Upper lobe of left lung (tissue), 6 donors: ENCODE results near the gene SPATA1. TPM values are rescaled to one million over a fixed set of nuclear protein-coding genes. Genes with fewer than 3 reads are reported as not detected.

Experiments
- ATAC-seq, 2 donors: fragments of 200-7000 bp; cut with Tn5 transposase; one replicate each; pipeline ENCODE4 v1.9.1; 2022; ENCODE audit warnings: mild to moderate bottlenecking in 2 of 2, moderate library complexity in 2 of 2; ENCODE audit not compliant: low FRiP score in 2 of 2
- DNase-seq, 2 donors: peaks; one replicate each; pipeline ENCODE4 v3.0.0-alpha.2; 2019 to 2020
- H3K27ac ChIP-seq, 4 donors: fragments of 200-600 bp; sonication (generic); one replicate each; pipeline ENCODE4 v1.5.1; 2016 to 2019
- H3K27me3 ChIP-seq, 4 donors: fragments of 200-600 bp; sonication (generic); one replicate each; pipeline ENCODE4 v1.5.1; 2017 to 2019
- H3K36me3 ChIP-seq, 4 donors: fragments of 200-600 bp; sonication (generic); one replicate each; pipeline ENCODE4 v1.5.1; 2016 to 2019
- H3K4me1 ChIP-seq, 4 donors: fragments of 200-600 bp; sonication (generic); one replicate each; pipeline ENCODE4 v1.5.1; 2018 to 2019
- H3K4me3 ChIP-seq, 4 donors: fragments of 200-600 bp; sonication (generic); one replicate each; pipeline ENCODE4 v1.5.1; 2017 to 2019; ENCODE audit warnings: mild to moderate bottlenecking in 2 of 4, moderate library complexity in 1 of 4
- H3K9me3 ChIP-seq, 4 donors: fragments of 200-600 bp; sonication (generic); one replicate each; pipeline ENCODE4 v1.5.1; 2018 to 2019
- CTCF ChIP-seq, 6 experiments: fragments of 450-650 bp in 4 of 6; fragments of 200-600 bp in 2 of 6; sonication (generic) in 2 of 6; IDR thresholded peaks; one replicate each; pipeline ENCODE4 v1.5.1; 2016 to 2019; ENCODE audit warnings: antibody characterized with exemption in 6 of 6
- EP300 ChIP-seq, 4 donors: sonication (generic); formaldehyde crosslinking; IDR thresholded peaks; one replicate each; pipeline ENCODE4 v1.5.1; 2017; ENCODE audit warnings: antibody characterized with exemption in 4 of 4, control low read depth in 2 of 4
- POLR2A ChIP-seq, 4 donors: fragments of 450-650 bp; IDR thresholded peaks; one replicate each; pipeline ENCODE4 v1.5.1; 2016 to 2017; ENCODE audit warnings: antibody characterized with exemption in 4 of 4, mild to moderate bottlenecking in 2 of 4
- POLR2AphosphoS5 ChIP-seq, 2 donors: sonication (generic); formaldehyde crosslinking; IDR thresholded peaks; one replicate each; pipeline ENCODE4 v1.5.1; 2017; ENCODE audit warnings: antibody characterized with exemption in 2 of 2
- WGBS, 2 donors: methylation state at CpG; one replicate each; pipeline ENCODE4 v1.1.5; 2017 to 2018; 5-methylcytosine and 5-hydroxymethylcytosine counted together
- total RNA-seq, 6 donors: library from RNA; depleted of rRNA in 4 of 6; stranded (reverse); fragments of >200 nt in 4 of 6; gene quantifications; one replicate each; pipeline versions ENCODE4 v1.1.0 to v1.2.1, GENCODE V29; 2016 to 2021
- donor health status: DM: no; HTN: no; CAD: no; lungs with moderate emphysema.
- donor health status: DM: no; HTN: yes; CAD: no; lungs with severe emphysema.

Gene SPATA1
- total RNA-seq, 6 donors from 2014 or later, result 1.4 to 19.9 (median 1.7) TPM; not detected in 1

- Histone ChIP-seq H3K27me3 (no peaks in the 10 kb centered on the region), H3K36me3 (peaks cover 7 to 64% (median 33%) of the 10 kb centered on the region in 4 donors)
- 69 to 74% methylated on average over 3 of the region's 3 CpGs for WGBS, 2 donors
Observed at GRCh38 chr1:84488107-84488506, 18.1 kb upstream of the SPATA1 start.

DNA sequence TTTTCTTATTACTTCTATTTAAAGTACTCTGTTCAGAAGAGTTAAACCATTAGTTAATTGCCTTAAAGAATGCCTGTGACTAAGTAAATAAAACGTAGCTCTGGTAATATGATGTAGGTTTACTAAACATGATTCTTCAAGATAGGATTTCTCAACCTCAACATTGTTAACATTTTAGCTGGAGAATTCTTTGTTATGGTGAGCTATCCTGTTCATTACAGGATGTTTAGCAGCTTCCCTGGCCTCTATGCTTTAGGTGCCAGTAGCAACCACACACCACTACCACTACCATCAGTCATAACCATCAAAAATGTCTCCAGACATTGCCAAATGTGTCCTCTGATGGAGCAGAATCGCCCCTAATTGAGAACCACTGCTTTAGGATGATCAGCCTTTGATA, 16.4 kb upstream of the SPATA1 start:
- WGBS, 2 donors, result 83 to 90% methylated on average over 2 of the region's 2 CpGs
- DNase-seq (no peak), ATAC-seq (no peak)
- peaks cover 7 to 62% (median 24%) of the 10 kb centered on the region in 4 donors for H3K36me3 ChIP-seq
- no peak overlapping the region for H3K27ac ChIP-seq
- TF ChIP-seq CTCF (IDR thresholded peaks at IDR 0.05) (no peak), EP300 (IDR thresholded peaks at IDR 0.05) (no peak), POLR2AphosphoS5 (IDR thresholded peaks at IDR 0.05) (no peak), POLR2A (IDR thresholded peaks at IDR 0.05) (no peak)
- peaks cover 0 to 6% (median 0%) of the 10 kb centered on the region in 4 donors for H3K4me1 ChIP-seq
- H3K9me3 ChIP-seq, result no peaks in the 10 kb centered on the region
- no peak overlapping the region for H3K4me3 ChIP-seq
- no peaks in the 10 kb centered on the region for H3K27me3 ChIP-seq

More at GRCh38 chr1:84488107-84488506, 18.1 kb upstream of the SPATA1 start:
- H3K27ac ChIP-seq, result no peak overlapping the region
- no peak for TF ChIP-seq POLR2AphosphoS5 (IDR thresholded peaks at IDR 0.05)
- TF ChIP-seq EP300 (IDR thresholded peaks at IDR 0.05), result no peak
- TF ChIP-seq POLR2A (IDR thresholded peaks at IDR 0.05), result no peak
- no peak for TF ChIP-seq CTCF (IDR thresholded peaks at IDR 0.05)
- peaks cover 0 to 6% (median 0%) of the 10 kb centered on the region in 4 donors for H3K4me1 ChIP-seq
- H3K4me3 ChIP-seq, result no peak overlapping the region
- H3K9me3 ChIP-seq, result no peaks in the 10 kb centered on the region
- DNase-seq (no peak), ATAC-seq (no peak)

GRCh38 chr1:84492726-84493125, 13.5 kb upstream of the SPATA1 start:
- WGBS, 2 donors, result 43 to 50% methylated on average over 1 of the region's 1 CpG
- Histone ChIP-seq H3K4me1 (peaks cover 0 to 6% (median 0%) of the 10 kb centered on the region in 4 donors), H3K27ac (no peak overlapping the region), H3K4me3 (no peak overlapping the region), H3K36me3 (peaks cover 10 to 82% (median 34%) of the 10 kb centered on the region in 4 donors), H3K9me3 (no peaks in the 10 kb centered on the region), H3K27me3 (no peaks in the 10 kb centered on the region)
- no peak for ATAC-seq
- no peak for DNase-seq
- TF ChIP-seq CTCF (IDR thresholded peaks at IDR 0.05) (no peak), POLR2A (IDR thresholded peaks at IDR 0.05) (no peak), EP300 (IDR thresholded peaks at IDR 0.05) (no peak), POLR2AphosphoS5 (IDR thresholded peaks at IDR 0.05) (no peak)

DNA sequence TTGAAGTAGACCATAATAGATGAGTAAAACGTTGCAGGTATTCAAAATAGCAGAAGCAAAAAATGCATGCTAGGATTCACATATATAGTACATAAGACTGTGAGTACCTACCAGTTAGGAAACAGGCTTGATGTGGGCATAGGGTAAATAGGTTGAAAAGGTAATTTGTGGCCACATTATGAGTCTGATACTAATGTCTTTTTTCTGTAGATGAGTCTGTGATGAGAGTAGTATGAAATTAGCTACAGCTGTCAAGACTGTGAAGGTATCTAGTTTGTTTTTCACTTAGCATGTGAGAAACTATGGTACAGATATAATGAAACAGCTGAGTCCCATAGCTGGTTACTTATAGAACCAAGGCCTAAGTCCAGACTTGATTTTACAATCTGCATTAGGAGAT, 12.4 kb upstream of the SPATA1 start:
- peaks cover 15 to 93% (median 42%) of the 10 kb centered on the region in 4 donors for H3K36me3 ChIP-seq
- peaks cover 0 to 10% (median 0%) of the 10 kb centered on the region in 4 donors for H3K4me1 ChIP-seq
- H3K27me3 ChIP-seq, result no peaks in the 10 kb centered on the region
- TF ChIP-seq CTCF (IDR thresholded peaks at IDR 0.05), result no peak
- no peak for TF ChIP-seq POLR2AphosphoS5 (IDR thresholded peaks at IDR 0.05)
- TF ChIP-seq EP300 (IDR thresholded peaks at IDR 0.05), result no peak
- no peak for TF ChIP-seq POLR2A (IDR thresholded peaks at IDR 0.05)
- ATAC-seq (no peak), DNase-seq (no peak)
- WGBS, 2 donors, result 59 to 81% methylated on average over 1 of the region's 1 CpG
- no peak overlapping the region for H3K27ac ChIP-seq
- no peak overlapping the region for H3K4me3 ChIP-seq
- no peaks in the 10 kb centered on the region for H3K9me3 ChIP-seq

GRCh38 chr1:84496498-84496897, 9.7 kb upstream of the SPATA1 start:
- no peak for DNase-seq
- TF ChIP-seq EP300 (IDR thresholded peaks at IDR 0.05), result no peak
- no peak for TF ChIP-seq POLR2AphosphoS5 (IDR thresholded peaks at IDR 0.05)
- no peak for TF ChIP-seq POLR2A (IDR thresholded peaks at IDR 0.05)
- TF ChIP-seq CTCF (IDR thresholded peaks at IDR 0.05), result no peak

More at GRCh38 chr1:84496498-84496897, 9.7 kb upstream of the SPATA1 start:
- H3K9me3 ChIP-seq, result no peaks in the 10 kb centered on the region
- H3K36me3 ChIP-seq, result peaks cover 8 to 94% (median 33%) of the 10 kb centered on the region in 4 donors
- no peak for ATAC-seq
- H3K4me3 ChIP-seq, result no peak overlapping the region
- H3K27ac ChIP-seq, result no peak overlapping the region
- H3K27me3 ChIP-seq, result no peaks in the 10 kb centered on the region
- H3K4me1 ChIP-seq, result peaks cover 15 to 21% (median 16%) of the 10 kb centered on the region in 4 donors
- 87 to 95% methylated on average over 3 of the region's 3 CpGs for WGBS, 2 donors
